HG03565 (cell line): ENCODE measurements around the gene ADORA1.

ENCODE experiments used
- ATAC-seq: cut with Tn5 transposase; IDR thresholded peaks from one replicate; pipeline ENCODE4 v1.9.1; 2021; ENCODE audit warnings: mild to moderate bottlenecking, moderate library complexity; ENCODE audit not compliant: unreplicated experiment

ADORA1 gene

DNA sequence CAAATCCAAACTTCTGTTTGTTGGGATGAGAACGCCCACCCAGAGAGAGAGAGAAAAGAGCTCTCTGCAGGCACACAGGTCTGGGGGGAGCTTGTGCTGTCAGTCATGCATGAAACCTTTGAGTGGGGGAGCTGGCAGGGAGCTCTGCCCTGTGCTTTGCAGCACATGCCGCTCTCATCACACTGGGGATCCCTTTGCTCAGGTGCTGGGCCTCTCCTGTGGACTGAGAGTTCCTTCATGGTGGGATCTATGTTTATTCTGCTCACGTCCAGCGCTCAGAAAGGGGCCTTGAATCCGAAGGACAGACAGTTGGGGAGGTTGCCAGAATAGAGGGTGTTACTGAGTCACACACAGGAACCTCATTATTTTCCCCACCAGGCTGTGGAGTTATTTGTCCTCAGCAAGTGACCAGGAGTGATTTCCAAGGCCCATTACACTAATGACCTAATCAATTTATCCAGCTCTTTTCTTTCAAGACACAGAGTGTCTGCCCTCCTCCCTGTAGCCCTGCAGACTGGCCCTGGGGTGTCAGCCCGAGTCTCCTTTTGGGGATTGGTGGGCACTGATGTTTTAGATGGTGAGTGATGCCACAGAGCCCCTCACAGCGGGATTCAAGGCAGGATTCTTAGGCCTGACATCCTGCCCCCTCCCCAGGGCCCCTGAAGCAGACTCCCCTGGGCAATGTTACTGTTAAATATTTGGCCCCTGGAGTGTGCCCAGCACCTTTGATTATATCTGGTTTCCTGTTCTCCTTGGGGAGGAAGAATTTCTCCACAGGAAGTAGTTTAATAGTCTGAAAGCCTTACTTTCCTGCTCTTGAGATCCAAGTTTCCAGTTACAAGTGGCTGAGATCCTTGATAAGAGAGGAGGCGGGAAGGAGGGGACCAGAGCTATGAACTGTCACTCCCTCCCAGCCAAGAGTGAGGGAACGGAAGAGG is 25.8 kb downstream of the ADORA1 start:
- ATAC-seq = no peak

DNA sequence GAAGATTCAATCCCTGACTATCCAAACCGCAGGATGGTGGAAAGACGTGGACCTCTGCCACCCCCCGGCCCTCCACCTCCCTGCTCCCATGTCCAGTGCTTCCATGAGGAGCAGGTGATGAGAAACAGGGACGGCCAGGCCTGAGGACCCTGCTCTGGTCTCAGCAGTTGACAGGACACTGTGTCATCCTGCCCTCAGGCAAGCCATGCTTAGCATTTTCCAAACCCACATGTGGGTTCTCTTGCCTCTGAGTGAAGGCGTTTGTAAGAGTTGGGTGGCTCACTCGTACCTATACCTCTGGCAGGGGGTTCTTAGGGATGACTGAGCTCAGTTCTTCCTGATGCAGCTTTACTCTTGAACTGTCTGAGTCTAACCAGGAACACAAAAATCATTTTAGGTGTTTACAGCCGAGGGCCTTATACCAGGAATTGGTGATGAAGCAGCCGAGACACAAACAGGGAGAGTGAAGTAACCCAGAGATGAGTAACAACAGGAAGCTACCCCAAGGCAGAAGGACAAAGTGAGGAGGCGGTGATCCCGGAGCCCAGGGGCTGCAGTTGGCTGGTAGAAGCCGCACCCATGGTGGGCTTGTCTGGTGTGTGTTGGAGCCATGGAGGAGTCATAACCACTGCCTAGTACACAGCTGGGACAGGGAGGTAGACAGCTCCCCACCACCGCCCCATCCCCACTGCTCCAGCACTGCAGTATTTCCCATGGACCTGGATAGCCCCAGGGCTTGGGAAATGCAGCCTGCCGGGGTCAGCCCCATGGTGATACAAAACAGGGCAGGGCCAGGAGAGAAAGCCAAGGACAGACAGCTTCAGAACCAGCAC is 26.7 kb downstream of the ADORA1 start:
- ATAC-seq = no peak

GRCh38 chr1:203156280-203156679 is 28.8 kb downstream of the ADORA1 start:
- no peak for ATAC-seq

DNA sequence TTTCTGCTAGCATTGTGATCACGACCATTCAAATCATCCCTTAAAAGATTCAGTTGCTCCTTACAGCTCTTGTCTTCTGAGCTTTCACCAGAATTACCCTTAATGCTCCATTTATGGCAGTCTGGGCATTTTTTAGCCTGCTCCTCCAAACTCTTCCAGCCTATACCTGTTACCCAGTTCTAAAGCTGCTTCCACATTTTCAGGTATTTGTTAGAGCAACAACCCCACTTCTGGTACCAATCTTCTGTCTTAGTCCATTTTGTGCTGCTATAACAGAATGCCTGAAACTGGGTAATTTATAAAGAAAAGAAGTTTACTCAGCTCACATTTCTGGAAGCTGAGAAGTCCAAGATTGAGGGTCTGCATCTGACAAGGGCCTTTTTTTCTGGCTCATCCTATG is 30.9 kb downstream of the ADORA1 start:
- ATAC-seq = no peak

DNA sequence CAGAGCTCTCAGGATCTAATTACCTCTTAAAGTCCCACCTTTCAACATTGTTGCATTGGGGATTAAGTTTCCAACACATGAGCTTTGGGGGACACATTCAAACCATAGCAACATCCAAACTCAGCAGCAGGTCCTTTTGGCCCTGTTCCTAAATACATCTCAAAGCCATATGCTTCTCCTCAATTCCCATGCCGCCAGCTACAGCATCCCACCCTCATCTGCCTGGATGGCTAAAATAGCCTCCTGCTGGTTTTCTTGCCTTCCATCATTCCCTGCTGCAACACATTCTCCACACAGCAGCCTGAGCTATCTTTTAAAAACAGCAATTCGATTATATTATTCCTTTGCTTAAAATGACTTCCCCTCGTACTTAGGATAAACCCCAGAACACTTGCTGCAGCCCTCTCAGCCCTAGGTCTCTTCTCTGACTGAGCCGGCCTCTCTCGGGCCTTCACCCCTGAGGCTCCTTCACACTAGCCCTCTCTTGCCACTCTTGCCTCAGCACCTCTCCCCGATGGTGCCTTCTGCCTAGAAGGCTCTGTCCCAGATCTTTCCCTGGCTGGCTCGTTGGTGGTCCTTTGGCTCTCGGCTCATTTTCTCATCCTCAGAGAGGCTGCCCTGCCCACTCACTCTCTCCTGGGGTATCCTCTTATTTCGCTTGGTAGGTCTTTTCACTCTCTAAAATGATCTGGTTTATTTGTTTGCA is 31.6 kb downstream of the ADORA1 start:
- ATAC-seq = no peak

DNA sequence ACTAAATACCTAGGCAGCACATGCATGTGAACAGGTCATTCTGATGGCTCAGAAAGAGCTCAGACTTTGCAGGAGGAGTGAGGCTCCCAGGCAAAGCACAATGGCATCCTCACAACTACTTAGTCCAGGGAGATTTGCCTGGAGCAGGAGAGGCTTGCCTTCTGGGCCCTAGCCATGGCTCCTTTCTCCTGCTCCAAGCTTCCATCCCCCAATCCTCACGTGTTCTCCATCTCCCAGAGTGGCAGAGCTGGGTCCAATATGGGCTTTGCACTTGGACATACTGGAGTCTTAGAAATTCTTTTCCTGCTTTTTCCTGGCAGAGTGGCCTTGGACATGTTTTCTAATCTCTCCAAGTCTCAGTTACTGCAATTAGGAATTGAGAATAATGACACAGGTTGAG is 32.3 kb downstream of the ADORA1 start:
- no peak for ATAC-seq

GRCh38 chr1:203161175-203161574 is 33.6 kb downstream of the ADORA1 start:
- ATAC-seq = no peak

GRCh38 chr1:203161703-203162102 is 34.2 kb downstream of the ADORA1 start:
- no peak for ATAC-seq

DNA sequence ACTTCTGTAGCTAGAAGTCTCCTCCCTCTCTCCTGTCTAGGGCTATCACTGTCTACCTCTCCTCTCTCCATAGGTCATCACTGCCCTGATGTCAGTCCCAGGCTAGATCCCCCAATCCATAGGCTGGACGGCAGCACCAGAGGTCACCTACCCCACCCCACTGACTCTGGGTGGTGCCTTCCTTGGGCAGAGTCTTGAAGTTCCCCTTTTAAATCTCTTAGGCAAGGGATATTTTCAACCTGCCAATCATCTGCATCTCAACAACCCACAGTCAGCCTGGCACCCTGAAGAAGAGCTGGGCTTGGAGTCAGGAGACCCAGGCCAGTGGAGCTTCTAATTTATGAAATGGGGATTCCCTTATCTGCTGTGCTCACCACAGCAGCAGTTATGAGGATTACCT is 34.9 kb downstream of the ADORA1 start:
- no peak for ATAC-seq

DNA sequence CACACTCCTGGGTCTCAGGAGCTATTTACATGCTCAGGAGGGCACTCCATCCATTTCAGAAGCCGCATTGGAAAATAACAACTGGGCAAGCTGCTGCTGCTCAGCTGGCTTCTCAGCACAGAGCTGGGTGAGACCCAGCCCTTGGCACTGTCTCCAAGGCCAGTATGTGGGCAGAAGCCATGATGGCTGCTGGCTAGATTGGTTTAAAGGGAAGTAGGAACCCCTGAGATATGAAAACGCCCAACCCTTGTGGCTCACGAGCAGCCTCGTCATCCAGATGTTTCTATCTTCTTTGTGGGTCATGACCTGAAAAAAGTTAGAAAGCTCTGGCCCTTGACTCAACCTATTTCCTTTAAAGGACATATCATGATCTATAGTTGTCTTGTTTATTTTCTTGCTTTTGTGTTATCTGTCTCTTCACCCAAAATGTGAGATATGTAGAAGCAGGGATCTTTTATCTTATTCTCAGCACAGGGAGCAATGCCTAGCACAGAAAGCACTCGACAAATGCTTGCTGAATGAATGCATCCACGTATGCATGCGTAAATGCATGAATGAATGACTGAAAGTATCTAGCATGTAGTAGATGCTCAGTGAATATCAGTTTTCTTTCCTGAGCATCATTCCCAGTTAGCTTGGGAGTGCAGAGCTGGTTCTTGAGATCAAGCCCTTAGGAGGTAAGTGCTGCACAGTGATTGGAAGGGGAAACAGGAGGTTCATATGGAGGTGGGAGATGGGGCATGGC is 36.5 kb downstream of the ADORA1 start:
- no peak for ATAC-seq

DNA sequence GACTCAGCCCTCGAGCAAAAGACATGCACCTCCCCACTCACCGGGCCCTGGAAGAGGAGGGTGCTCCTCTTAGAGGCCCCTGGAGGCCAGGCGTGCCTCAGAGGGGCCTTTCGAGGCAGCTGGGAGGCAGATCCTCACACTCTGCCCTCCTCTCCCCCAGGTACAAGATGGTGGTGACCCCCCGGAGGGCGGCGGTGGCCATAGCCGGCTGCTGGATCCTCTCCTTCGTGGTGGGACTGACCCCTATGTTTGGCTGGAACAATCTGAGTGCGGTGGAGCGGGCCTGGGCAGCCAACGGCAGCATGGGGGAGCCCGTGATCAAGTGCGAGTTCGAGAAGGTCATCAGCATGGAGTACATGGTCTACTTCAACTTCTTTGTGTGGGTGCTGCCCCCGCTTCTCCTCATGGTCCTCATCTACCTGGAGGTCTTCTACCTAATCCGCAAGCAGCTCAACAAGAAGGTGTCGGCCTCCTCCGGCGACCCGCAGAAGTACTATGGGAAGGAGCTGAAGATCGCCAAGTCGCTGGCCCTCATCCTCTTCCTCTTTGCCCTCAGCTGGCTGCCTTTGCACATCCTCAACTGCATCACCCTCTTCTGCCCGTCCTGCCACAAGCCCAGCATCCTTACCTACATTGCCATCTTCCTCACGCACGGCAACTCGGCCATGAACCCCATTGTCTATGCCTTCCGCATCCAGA is 37.7 kb downstream of the ADORA1 start:
- no peak for ATAC-seq

GRCh38 chr1:203165800-203166161 is 38.3 kb downstream of the ADORA1 start:
- ATAC-seq = no peak

DNA sequence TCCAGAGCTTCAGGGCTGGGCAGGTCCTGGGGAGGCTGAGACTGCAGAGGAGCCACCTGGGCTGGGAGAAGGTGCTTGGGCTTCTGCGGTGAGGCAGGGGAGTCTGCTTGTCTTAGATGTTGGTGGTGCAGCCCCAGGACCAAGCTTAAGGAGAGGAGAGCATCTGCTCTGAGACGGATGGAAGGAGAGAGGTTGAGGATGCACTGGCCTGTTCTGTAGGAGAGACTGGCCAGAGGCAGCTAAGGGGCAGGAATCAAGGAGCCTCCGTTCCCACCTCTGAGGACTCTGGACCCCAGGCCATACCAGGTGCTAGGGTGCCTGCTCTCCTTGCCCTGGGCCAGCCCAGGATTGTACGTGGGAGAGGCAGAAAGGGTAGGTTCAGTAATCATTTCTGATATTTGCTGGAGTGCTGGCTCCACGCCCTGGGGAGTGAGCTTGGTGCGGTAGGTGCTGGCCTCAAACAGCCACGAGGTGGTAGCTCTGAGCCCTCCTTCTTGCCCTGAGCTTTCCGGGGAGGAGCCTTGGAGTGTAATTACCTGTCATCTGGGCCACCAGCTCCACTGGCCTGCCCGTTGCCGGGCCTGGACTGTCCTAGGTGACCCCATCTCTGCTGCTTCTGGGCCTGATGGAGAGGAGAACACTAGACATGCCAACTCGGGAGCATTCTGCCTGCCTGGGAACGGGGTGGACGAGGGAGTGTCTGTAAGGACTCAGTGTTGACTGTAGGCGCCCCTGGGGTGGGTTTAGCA is 38.8 kb downstream of the ADORA1 start:
- no peak for ATAC-seq

GRCh38 chr1:203167026-203167912 is 39.7 kb downstream of the ADORA1 start:
- no peak for ATAC-seq

GRCh38 chr1:203167913-203168200 is 40.3 kb downstream of the ADORA1 start:
- ATAC-seq = no peak

- no peak for ATAC-seq
Measured at GRCh38 chr1:203168256-203168786, 40.8 kb downstream of the ADORA1 start.

DNA sequence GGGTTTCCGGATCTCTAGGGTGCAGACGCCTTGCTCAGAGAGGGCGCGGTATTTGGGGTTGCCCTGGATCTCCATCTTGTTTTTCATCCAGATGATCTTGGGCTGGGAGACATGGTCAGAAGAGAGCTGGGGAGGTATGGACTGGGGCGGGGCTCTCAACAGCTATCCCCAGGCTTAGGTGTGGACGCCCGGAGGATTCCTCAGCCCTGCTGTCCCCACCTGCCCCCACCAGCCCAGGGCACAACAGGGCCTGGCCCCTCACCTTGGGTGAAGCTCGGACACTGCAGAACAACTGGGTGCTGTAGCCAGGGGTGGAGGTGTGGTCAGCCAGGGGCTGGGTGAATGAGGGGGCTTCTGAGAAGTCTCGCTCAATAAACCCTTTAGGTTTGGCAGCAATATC is 41.5 kb downstream of the ADORA1 start:
- no peak for ATAC-seq

DNA sequence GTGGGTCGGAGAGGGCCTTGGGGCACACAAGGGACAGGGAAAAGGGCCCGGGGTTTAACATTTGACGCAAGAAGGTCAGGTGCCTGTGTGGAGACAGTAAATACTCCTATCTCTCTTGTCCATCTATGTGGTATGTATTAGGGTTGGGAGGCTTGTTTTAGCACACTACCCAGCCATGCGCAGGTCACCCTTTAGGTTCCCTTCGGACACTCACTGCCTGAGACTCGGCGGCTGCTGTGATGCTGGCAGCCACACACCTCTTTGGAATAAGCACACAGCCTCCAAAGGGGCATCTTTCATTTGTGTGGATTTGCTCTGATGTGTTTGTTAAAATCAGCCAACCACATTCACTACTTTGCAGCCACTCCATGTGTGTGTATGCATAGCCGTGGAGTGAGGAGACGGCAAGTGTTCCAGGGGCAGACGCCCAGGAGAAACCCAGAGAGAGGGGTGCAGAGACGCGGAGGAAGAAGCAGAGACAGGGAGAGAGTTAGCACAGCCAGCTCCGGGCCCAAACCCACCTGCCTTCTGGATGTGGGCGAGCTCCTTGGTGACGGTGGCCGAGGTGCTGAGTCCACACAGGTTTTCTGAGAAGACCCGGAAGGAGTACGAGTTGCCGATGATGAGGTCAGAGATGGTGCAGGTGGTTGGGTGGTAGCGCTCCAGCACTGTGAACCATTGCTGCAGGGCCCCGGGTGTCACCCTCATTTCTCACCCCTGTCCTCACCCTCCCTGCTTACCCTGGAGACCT is 42.4 kb downstream of the ADORA1 start:
- no peak for ATAC-seq
